ENCODE measurements around the gene MARCKSL1. TPM values are rescaled to one million over a fixed set of nuclear protein-coding genes. Genes with fewer than 3 reads are reported as not detected.

MARCKSL1 gene
- total and polyA plus RNA-seq, 2 of the 13 experiments (the other 11 are each of a cell fraction or from before 2014, with no cell fraction given) = 81.9 to 155 TPM

DNA sequence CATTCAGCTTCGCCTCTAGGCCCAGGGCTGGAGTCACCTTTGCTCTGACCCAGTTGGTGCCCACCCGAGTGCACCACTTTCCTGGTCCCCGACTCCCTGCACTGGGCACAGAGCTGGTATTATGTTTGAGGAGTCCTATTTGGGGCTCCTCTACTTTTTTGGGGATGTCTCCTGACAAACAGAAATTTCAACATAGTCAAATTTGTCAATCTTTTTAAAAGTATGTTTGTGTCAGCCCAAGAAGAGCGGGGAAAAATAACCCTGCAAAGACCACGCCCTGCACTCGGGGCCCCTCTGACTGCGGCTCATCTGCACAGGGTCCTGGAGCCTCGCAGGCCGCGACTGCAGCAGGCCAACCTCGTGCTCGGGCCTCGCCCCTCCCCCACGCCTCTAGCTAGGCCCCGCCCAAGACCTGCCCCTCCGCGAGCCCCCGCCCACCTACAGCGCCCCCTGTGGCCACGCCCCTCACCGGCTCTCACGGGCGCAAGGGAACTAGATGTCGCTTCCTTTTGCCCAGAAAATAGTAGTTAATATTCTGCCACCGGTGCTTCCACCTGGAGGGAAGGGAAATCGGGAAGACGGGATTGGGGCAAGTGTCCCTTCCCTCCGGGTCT, 14.9 kb upstream of the MARCKSL1 start (continued):
- TF ChIP-seq, protein P1, sequence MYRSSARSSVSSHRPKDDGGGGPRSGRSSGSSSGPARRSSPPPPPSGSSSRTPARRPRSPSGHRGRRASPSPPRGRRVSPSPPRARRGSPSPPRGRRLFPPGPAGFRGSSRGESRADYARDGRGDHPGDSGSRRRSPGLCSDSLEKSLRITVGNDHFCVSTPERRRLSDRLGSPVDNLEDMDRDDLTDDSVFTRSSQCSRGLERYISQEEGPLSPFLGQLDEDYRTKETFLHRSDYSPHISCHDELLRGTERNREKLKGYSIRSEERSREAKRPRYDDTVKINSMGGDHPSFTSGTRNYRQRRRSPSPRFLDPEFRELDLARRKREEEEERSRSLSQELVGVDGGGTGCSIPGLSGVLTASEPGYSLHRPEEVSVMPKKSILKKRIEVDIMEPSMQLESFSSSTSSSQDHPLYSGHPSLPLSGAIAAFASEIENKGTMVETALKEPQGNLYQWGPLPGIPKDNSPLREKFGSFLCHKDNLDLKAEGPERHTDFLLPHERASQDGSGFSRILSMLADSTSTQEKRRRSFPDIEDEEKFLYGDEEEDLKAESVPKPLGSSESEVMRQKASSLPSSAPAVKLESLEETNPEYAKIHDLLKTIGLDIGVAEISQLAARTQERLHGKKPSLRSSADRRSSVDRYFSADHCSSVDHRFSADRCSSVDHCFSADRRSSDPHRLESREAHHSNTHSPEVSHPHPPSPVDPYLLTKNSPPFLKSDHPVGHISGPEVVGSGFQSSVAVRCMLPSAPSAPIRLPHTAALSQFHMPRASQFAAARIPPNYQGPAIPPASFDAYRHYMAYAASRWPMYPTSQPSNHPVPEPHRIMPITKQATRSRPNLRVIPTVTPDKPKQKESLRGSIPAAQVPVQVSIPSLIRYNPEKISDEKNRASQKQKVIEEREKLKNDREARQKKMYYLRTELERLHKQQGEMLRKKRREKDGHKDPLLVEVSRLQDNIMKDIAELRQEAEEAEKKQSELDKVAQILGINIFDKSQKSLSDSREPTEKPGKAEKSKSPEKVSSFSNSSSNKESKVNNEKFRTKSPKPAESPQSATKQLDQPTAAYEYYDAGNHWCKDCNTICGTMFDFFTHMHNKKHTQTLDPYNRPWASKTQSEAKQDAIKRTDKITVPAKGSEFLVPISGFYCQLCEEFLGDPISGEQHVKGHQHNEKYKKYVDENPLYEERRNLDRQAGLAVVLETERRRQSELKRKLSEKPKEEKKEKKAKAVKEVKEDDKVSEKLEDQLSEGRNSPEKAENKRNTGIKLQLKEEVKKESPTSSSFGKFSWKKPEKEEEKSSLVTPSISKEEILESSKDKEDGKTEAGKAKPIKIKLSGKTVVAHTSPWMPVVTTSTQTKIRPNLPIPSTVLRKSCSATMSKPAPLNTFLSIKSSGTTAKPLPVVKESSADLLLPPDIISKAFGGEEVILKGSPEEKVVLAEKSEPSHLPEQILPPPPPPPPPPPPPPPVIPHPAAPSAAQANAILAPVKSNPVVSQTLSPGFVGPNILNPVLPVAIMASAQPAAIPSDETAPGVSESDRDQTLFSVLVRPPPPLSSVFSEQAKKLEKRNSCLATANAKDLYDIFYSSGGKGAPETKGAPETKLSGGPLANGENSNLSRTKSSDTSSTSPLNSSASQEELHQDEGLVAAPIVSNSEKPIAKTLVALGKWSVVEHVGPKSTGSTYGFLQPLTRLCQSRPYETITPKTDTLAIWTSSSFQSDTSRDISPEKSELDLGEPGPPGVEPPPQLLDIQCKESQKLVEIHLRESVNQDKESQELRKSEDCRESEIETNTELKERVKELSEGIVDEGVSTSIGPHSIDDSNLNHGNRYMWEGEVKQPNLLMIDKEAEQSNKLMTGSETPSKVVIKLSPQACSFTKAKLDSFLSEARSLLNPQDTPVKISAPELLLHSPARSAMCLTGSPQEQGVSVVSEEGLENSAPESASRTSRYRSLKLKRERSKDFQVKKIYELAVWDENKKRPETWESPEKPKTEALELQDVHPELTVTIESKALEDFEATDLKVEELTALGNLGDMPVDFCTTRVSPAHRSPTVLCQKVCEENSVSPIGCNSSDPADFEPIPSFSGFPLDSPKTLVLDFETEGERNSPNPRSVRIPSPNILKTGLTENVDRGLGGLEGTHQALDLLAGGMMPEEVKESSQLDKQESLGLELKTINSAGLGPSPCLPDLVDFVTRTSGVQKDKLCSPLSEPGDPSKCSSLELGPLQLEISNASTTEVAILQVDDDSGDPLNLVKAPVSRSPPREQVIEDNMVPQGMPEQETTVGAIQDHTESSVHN (CRISPR knock-in tag; IDR thresholded peaks at IDR 0.05) = no peak
- TF ChIP-seq PAX8 (CRISPR knock-in tag; IDR thresholded peaks at IDR 0.05; ENCODE audit: borderline replicate concordance) = 0 out of 2 replicates have a peak, but pooled peaks have one; percentile 44
- no peak for TF ChIP-seq ZFP36L1 (CRISPR knock-in tag; IDR thresholded peaks at IDR 0.05)
- TF ChIP-seq REXO4 (CRISPR knock-in tag; IDR thresholded peaks at IDR 0.05; ENCODE audit: borderline replicate concordance) = no peak
- TF ChIP-seq, protein P2, sequence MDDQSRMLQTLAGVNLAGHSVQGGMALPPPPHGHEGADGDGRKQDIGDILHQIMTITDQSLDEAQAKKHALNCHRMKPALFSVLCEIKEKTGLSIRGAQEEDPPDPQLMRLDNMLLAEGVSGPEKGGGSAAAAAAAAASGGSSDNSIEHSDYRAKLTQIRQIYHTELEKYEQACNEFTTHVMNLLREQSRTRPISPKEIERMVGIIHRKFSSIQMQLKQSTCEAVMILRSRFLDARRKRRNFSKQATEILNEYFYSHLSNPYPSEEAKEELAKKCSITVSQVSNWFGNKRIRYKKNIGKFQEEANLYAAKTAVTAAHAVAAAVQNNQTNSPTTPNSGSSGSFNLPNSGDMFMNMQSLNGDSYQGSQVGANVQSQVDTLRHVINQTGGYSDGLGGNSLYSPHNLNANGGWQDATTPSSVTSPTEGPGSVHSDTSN (CRISPR knock-in tag; IDR thresholded peaks at IDR 0.05; ENCODE audit: borderline replicate concordance) = no peak
- 0 out of 2 replicates have a peak, but pooled peaks have one; percentile 18 for TF ChIP-seq RFXANK (CRISPR knock-in tag; IDR thresholded peaks at IDR 0.05)
- TF ChIP-seq EHMT2 (IDR thresholded peaks at IDR 0.05; ENCODE audit: borderline replicate concordance, low read depth, low read length) = no peak
- TF ChIP-seq PRDM10 (CRISPR knock-in tag; IDR thresholded peaks at IDR 0.05; ENCODE audit: low read depth) = no peak; the same call in 1 of the 2 replicates
- TF ChIP-seq MXD1 (CRISPR knock-in tag; IDR thresholded peaks at IDR 0.05) = peak; percentile 24; the same call in 1 of the 2 replicates
- no peak for TF ChIP-seq HHEX (CRISPR knock-in tag; IDR thresholded peaks at IDR 0.05)
- peak; percentile 31; the same call in 1 of the 3 replicates for TF ChIP-seq MXI1 (IDR thresholded peaks at IDR 0.05; ENCODE audit: borderline replicate concordance, low read depth, low read length)
- no peak for TF ChIP-seq NPAS2 (CRISPR knock-in tag; IDR thresholded peaks at IDR 0.05; ENCODE audit: borderline replicate concordance)
- no peak for TF ChIP-seq SUZ12 (IDR thresholded peaks at IDR 0.05; ENCODE audit: low read depth, low read length)
- TF ChIP-seq, protein P3, sequence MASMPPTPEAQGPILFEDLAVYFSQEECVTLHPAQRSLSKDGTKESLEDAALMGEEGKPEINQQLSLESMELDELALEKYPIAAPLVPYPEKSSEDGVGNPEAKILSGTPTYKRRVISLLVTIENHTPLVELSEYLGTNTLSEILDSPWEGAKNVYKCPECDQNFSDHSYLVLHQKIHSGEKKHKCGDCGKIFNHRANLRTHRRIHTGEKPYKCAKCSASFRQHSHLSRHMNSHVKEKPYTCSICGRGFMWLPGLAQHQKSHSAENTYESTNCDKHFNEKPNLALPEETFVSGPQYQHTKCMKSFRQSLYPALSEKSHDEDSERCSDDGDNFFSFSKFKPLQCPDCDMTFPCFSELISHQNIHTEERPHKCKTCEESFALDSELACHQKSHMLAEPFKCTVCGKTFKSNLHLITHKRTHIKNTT (CRISPR knock-in tag; IDR thresholded peaks at IDR 0.05) = no peak

Measured in HepG2 (cell line).